Activated T-cell treated with anti-CD3 and anti-CD28 coated beads for 48 hours (primary cell): ENCODE results near the gene BCL11B.

Experiments used
- DNase-seq: peaks from one replicate; pipeline ENCODE4 v3.0.0-alpha.2; 2020; ENCODE audit warnings: low read depth

Gene BCL11B

GRCh38 chr14:99271951-99272631, at the start of gene BCL11B:
BCL11B (minus strand) TSS chr14:99272197; CDS start chr14:99271218, 979 bp downstream.
- DNase-seq, result peak; percentile 81

DNA sequence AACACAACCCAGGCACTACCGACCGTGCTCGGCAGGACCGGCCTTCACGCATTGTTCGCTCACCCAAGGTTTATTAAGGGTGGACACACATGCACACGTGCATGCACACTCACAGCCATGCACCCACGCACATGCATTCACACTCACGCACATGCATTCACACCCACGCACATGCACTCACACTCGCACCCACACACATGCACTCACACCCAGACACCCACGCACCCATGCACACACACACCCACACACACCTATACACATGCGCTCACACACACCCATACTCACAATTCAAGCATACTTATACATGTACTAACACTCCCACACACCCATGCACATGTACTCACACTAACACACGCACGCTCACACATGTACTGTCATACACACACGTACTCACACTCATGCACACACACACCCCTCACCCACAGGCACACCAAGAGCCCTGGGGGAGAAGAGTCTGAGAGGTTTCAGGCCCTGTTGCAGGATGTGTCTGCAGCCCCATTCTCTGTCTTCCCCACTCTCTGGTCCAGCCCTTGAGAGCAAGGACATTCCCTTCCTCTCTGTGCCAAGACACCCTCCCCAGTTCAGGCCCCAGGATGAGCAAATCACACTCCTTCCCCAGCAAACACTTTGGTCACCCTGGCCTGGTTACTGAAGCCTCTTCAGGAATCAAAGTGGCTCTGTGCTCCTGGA, 49.4 kb upstream of the BCL11B start:
- DNase-seq, result no peak

DNA sequence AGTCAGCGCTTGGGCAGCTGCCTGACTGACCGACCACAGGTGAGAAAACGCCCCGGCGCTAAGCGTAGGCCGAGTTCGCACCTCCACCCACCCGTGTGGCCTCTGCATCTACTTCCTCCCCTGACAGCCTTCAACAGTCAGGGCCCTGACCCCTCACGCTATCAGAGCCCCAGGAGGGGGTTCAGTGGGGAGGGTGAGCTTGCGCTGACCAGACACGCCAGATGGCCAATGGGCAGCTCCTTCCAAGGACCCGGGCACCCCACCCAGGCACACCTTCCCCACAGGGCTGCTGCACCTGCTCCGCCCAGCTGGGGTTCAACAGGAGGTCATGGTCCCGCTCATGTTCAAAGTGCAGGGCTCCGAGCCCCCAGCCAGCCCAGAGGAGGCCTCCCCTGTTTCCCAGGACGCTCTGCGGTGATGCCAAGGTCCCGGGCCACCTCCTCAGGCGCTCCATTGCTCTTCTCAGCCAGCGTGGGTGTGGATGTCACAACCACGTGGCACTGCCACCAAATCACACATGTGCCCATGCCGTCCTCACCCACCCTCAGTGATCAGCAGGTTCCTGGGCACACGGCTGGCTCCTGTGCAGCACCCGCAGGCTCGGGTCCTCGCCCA, 48.7 kb upstream of the BCL11B start:
- DNase-seq, result no peak

- peak; percentile 79 for DNase-seq
Measured at GRCh38 chr14:99320105-99320572, 48.1 kb upstream of the BCL11B start.

DNA sequence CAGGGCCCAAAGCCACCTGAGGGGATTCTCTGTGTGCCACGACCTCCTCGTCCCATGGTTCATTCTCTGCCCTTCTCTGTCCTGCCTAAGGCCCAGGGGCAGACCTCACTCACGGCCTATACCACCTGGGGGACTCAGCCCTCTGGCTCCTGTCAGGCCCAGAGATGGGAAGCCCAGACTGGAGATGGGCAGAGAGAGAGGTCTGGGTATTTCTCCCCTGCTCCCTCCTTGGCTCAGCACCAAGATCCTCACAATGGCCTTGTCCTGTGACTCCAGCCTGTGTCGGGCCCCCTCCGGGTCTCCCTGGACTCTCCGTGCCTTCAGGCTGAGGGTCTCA, 46.9 kb upstream of the BCL11B start:
- DNase-seq, result no peak

DNA sequence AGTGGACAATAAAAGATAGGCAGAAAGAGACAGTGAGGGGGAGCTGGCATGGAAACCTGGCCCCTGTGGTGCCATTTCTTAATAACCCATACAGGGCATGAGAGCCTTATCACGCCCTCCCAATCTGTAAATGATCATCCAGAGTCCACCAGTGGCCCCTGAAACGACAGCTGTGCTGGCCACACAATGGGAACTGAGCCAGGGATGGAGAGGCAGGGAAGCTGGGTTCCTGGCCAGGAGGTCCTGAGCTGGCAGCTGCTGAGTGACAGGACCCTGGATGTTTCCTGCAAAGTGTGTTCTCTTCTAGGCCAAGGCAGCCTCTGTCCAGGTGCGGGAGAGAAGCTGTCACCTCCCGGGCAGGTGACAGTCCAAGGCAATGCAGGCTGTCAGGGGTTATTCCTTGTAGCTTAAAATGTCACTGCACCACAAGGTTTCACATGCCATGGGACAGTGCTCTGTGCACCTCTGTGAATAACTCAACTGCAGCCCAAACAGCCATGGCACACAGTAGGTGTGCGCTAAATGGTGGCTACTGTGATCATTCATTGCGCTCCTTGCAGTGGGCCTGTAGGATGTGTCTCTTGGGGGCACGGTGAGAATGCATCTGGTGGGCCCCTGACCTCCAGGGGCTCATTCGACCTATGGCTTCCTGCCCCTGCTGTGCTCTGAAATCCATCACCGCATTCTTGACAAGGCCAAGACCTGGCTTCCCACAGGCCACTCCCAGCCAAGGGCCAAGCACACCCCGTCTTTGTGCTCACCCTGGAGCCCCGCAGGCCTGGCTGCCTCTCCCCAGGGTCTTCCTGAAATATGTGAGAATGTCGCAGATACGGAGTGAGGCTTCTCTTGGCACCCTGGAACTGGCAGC, 46.3 kb upstream of the BCL11B start:
- DNase-seq, result no peak

DNA sequence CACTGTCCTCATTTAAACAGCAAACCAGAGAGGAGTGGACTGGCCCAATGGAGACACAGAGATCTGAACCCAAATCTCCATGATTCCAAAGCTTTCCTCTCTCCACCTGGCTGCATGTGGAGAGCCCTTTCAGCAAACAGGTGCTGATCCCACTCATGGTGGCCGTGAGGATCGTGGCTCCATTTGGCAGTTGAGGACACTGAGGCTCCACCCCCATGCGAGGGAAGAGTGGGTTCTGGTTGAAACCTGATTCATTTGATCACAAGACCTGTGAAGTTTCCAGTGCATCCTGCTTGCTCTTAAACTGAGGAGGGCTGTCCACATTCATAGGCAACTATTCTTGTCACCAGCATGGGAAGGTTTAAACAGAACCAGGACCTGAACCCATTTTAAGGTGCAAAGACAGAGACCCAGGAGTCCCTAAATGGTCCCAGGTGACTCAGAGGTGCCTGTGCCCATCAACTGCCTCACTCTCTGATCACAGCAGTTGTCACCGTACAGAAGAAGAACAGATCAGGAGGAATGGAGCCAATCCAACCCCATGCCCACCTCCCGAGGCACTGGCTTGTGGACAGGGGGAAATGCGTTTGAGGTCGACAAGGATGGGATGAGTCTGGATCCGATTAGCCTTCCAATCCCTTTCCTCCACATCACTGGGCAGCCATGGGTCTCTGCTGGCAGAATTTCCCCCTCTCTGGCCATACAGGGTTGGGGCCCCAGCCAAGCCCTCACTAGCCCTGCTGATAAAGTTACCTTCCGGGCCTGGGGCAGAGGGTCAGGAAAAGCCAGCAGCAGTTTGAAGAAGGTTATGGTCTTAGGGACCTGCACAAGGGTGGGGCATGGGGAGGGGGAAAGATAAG, 45.5 kb upstream of the BCL11B start:
- no peak for DNase-seq

DNA sequence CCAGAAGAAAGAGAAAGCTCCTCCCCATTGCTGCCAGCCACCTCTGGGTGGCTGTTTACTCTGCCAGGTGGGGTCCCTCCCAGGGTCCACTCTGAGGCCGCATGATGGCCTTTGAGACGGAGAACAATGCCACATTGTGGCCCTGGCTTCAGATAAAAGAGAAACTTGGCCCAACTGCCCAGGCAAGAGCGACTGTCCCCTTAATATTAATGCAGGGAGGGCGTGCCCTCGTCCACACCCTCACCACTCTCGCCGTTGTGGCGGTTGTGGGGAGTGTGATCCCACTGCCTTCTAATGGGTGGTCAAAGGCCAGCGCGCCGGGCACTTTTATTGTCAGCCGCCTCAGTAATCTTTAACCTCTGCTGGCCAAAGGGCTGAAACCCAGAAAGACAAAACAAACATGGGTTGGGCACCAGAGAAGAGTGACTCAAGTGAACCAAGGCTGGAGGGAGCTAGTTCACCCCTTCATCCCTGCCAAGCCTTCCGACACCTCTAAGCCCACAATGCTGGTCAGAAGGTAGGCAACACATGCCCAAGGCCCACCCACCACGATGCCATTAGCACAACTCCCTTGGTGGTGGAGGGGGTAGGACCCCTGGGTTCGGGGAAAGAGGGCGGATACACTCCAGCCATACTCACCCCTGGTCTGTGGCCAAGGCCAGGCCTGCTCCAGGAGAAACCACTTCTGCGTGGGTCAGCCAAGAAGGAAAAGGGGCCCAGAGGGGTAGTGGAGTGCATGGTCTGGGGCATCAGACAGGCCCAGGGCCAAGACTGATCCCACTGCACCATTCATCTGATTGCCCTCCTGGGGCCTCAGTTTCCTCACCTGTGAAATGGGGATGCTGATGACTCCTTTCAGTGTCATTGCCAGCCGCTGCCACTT, 44.5 kb upstream of the BCL11B start:
- DNase-seq, result no peak

GRCh38 chr14:99315197-99315596, 43.2 kb upstream of the BCL11B start:
- DNase-seq, result no peak

DNA sequence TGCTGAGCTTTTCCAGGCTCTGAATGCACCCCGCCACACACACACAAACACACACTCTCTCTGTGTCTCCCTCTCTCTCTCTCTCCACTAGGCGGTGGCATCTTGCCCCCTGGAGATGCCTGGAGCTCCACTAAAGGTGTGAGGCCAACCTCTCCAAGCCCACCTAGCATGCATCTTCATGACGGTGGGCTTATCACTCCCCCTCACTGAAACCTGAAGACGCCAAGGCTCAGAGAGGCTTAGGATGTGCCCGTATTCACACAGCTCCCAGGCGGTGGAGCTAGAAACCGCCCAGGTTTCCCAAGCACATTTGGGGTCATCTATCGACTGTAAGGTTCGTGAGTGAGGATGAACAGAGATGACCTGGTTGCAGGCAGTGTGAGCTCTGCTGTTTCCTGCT, 42.6 kb upstream of the BCL11B start:
- no peak for DNase-seq

DNA sequence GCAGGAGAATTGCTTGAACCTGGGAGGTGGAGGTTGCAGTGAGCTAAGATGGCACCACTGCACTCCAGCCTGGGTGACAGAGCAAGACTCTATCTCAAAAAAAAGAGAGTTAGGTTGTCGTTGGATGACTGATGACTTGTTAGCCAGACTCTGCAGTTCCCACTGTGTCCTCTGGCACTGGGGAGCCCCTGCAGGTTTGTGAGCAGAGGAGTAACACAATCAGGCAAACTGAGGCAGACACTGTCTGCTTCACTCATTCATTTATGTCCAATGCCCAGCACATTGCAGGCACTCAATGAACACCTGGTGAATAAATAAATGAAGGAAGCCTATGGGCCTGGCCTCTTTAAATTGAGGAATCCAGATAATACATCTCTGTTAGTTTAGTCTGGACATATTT, 41.2 kb upstream of the BCL11B start:
- DNase-seq, result no peak

- DNase-seq, result no peak
Measured at GRCh38 chr14:99312106-99312505, 40.1 kb upstream of the BCL11B start.

- DNase-seq, result no peak
Measured at GRCh38 chr14:99309220-99309766, 37.3 kb upstream of the BCL11B start.

- DNase-seq, result no peak
Measured at GRCh38 chr14:99304208-99304607, 32.2 kb upstream of the BCL11B start.

DNA sequence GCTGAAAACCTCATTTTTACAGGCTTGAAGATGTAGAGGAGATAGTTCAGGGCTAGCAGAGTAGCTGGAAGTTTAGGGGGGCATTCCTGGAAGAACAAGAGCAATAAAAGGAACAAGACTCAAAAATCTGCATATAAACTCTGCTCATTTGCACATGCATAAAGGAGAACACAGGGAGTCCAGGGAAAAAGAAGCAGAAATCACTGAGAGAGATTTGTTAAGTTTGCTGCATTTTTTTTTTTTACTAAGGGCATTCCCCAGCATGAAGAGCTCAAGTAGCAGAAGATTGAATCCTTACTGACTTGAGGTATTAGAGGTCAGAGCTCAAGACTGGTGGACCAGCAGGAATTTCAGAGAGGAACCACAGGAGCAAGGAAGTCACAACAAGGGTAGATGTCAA, 28.2 kb upstream of the BCL11B start:
- DNase-seq, result no peak

DNA sequence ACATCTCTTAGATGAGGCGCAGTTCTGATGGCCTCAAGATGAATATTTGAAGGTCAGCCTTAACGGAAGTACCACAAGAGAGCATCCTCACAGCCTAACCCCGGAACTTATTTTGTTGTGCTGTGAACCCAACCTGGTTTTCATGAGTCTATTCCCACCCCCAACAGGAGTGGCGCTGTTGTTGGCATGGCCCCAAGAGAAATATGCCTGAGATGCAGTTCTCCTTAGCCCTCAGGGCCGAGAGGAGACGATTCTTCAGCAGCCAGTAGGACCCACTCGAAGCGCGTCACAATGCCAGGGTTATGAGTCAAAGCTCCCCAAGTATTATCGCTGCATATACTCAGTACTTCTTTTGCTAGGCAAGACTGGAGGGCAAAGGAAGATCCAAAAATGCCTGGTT, 24.5 kb upstream of the BCL11B start:
- DNase-seq, result no peak

DNA sequence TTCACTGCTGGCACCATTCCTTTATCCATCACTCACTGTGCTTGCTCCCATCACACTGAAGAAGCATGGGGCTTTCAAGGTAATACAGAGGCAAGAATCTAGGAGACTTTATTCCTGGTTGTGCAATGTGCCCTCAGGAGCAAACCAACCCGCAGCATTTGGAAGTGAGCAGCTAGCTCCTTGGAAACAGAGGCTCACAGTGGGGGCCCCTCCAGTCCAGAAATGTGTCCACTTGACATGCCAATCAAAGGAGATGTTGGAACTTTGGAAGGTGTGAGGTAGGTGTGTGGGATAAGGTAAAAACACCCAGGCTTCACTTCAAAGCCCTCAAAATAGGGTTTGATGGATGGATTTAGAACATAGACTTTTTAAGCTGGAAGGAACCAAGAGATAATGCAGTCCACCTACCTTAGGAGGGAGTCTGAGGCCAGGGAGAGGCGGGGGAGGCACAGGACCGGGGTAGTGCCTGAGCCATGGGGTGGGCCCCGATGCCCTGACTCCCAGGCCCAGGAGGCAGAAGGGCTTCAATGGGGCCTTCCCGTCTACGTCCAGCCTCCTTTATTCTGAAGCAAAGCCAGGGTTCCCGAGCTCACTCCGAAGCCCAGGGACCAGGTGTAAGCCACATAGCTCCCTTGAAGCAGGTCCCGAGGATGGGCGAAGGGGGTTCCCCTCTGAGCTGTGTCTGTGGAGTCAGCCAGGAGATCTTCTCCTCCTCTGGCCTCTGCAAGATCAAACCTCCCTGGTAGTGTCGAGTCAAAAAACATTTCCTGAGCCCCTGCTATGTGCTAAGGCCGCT, 17.6 kb upstream of the BCL11B start:
- no peak for DNase-seq

DNA sequence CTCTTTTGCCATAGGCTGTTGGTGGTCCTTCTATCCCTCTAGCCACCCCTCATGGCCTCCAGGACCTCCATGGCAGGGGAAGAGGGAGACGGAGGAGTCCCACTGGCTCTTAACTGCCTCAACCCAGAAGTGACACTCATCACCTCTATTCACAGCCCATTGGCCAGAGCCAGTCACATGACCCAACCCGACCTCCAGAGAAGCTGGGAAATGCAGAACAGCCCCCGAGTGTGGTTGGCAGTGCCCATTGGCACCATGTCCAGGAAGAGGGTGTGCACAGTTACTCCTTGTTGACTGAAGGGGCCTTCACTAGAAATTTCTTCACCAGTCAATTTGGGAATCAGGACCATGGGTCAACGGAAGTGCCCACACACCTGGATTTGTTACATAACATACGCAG, 17.0 kb upstream of the BCL11B start:
- DNase-seq, result no peak

DNA sequence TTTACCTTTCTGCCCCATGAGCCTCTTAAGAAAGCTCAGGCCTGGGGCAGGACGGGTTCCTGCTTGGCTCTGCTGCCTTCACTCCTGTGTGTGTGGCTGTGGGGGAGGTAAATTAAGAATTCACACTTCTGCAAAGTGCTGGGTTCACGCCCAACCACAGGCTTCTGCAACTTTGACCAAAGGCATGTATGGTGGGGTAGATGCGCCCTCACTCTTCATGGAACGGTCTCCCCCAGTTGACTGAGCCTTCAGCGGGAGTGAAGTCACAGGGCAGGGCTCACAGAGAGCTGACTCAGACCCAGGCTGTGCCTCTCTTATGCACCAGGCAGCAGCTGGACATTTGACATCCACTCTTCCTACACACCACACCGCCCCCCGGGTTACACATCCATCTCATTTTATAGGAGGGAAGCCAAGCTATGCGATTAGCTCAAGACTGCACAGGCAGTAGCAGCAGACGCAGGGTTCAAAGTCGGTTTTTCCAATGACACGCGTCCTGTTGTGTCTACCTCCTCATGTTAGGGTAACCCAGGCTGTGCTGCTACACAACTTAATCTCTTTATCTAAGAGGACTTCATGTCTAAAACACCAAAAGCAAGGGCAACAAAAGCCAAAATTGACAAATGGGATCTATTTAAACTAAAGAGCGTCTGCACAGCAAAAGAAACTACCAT, 15.4 kb upstream of the BCL11B start:
- no peak for DNase-seq
